ENCODE measurements around the gene KANSL1.

KANSL1 gene

GRCh38 chr17:46002311-46002972, 190.8 kb downstream of the KANSL1 start:
- peak; percentile 98 for TF ChIP-seq CTCF (IDR thresholded peaks at IDR 0.05)
- DNase-seq (ENCODE audit: low spot score), result no peak
- Histone ChIP-seq H3K4me3 (no peak overlapping the region), H3K27ac (no peak overlapping the region)

GRCh38 chr17:46001390-46002310, 191.6 kb downstream of the KANSL1 start:
- Histone ChIP-seq H3K27ac (no peak overlapping the region), H3K4me3 (no peak overlapping the region)
- no peak for DNase-seq (ENCODE audit: low spot score)
- TF ChIP-seq CTCF (IDR thresholded peaks at IDR 0.05), result no peak

- Histone ChIP-seq H3K27ac (no peak overlapping the region), H3K4me3 (no peak overlapping the region)
- no peak for DNase-seq (ENCODE audit: low spot score)
- TF ChIP-seq CTCF (IDR thresholded peaks at IDR 0.05), result no peak
Observed at GRCh38 chr17:46000757-46001156, 192.5 kb downstream of the KANSL1 start.

GRCh38 chr17:46000292-46000691, 192.9 kb downstream of the KANSL1 start:
- DNase-seq (ENCODE audit: low spot score), result no peak
- no peak overlapping the region for H3K4me3 ChIP-seq
- no peak for TF ChIP-seq CTCF (IDR thresholded peaks at IDR 0.05)
- H3K27ac ChIP-seq, result no peak overlapping the region

- DNase-seq (ENCODE audit: low spot score), result no peak
- Histone ChIP-seq H3K4me3 (no peak overlapping the region), H3K27ac (no peak overlapping the region)
- TF ChIP-seq CTCF (IDR thresholded peaks at IDR 0.05), result no peak
Observed at GRCh38 chr17:45999900-46000290, 193.3 kb downstream of the KANSL1 start.

- TF ChIP-seq CTCF (IDR thresholded peaks at IDR 0.05), result no peak
- DNase-seq (ENCODE audit: low spot score), result no peak
- Histone ChIP-seq H3K4me3 (no peak within 1 kb of the TSS), H3K27ac (no peak within 1 kb of the TSS)
Observed at GRCh38 chr17:45998987-45999899, 194.0 kb downstream of the KANSL1 start, which contains the start of gene STH. Gene STH, plus strand, starts transcription at chr17:45999250. Its CDS starts 30 bp downstream, at chr17:45999280.

Data from coronary artery (tissue), 2 donors.